Measurements from ENCODE around the gene PCNT.

Gene PCNT

GRCh38 chr21:46334351-46335140 lies 10.6 kb downstream of the PCNT start:
- H3K4me3 ChIP-seq (ENCODE audit: low read depth, low read length): no peak overlapping the region

DNA sequence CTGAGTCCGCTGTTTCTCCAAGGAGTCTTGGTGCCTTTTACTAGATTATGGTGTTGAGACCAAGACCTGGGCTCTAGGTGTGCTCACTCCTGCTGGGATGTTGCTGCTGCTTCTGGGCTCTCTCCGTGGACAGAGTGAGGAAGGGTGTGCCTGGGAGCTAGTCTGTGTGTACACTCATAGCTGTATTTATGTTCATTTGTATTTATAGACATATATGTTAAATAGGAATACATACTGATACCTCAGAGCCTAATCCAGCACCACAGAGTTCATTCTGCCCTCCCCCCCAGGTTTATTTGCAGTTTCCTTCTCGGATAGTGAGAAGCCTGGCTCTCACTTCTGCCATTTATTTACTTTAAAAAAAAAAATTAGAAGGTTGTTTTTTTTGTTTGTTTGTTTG lies 12.6 kb downstream of the PCNT start:
- H3K4me3 ChIP-seq (ENCODE audit: low read depth, low read length): no peak overlapping the region

DNA sequence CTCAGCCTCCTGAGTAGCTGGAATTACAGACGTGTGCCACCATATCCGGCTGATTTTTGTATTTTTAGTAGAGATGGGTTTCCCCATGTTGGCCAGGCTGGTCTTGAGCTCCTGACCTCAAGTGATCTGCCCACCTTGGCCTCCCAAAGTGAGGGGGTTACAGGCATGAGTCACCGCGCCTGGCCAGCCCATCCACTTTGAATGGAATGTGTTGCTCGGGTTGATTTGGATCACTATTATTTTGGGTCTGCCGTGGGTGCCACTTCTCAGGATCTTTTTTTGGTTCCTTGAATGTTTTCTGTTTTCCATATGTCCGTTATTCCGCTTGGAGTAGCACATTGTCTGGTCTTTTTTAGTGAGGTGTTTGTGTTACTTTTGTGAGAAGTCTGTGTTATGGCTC lies 17.0 kb downstream of the PCNT start:
- no peak overlapping the region for H3K4me3 ChIP-seq (ENCODE audit: low read depth, low read length)

DNA sequence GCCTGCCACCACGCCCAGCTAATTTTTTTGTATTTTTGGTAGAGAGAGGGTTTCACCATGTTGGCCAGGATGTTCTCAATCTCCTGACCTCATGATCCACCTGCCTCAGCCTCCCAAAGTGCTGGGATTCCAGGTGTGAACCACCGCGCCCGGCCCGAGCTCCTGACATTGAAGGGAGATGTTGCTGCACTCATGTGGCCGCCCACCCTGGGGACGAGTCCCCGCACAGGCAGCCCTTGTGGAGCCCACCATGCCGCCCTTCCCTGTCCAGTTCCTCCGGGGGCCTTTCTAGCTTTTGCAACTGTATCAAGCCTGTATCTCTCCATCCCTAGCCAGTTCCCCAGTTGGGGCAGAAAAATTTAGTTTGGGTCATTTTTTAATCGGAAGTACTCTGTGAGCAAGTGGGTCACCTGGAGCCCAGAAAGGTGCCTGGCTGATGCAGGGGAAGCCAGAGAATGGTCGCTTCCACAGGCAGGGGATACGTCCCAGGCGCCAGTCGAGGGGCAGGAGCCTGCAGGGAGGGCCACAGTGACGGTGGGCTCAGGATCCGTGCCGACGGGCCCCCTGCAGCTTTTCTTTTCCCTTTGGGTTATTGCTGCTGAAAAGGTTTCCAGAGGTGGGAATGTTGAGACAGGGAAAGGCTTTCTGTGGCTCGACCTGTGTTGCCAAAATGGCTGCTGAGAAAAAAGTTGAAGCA lies 20.4 kb downstream of the PCNT start:
- H3K4me3 ChIP-seq (ENCODE audit: low read depth, low read length): no peak overlapping the region

GRCh38 chr21:46345861-46346260 lies 21.9 kb downstream of the PCNT start:
- no peak overlapping the region for H3K4me3 ChIP-seq (ENCODE audit: low read depth, low read length)

- no peak overlapping the region for H3K4me3 ChIP-seq (ENCODE audit: low read depth, low read length)
These were observed 22.6 kb downstream of the PCNT start for GRCh38 chr21:46346296-46347202.

DNA sequence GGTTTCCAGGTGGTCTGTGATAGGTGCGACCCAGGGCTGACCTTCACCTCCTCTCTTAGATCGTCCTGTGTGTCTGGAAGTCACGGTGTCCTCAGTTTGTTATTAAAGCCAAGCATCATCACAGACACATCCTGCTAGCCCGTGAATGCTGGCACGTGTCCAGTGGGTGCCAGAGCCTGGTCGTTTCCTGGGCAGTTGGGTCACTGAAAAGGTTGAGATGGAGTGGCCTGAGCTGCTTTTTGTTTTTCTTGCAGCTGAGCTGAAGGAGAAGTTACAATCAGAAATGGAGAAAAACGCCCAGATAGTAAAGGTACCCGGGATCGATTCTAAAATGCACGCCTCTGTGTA lies 23.2 kb downstream of the PCNT start:
- no peak overlapping the region for H3K4me3 ChIP-seq (ENCODE audit: low read depth, low read length)

- no peak overlapping the region for H3K4me3 ChIP-seq (ENCODE audit: low read depth, low read length)
These were observed 23.9 kb downstream of the PCNT start for GRCh38 chr21:46347791-46348381.

- no peak overlapping the region for H3K4me3 ChIP-seq (ENCODE audit: low read depth, low read length)
These were observed 25.3 kb downstream of the PCNT start for GRCh38 chr21:46349134-46349760.

DNA sequence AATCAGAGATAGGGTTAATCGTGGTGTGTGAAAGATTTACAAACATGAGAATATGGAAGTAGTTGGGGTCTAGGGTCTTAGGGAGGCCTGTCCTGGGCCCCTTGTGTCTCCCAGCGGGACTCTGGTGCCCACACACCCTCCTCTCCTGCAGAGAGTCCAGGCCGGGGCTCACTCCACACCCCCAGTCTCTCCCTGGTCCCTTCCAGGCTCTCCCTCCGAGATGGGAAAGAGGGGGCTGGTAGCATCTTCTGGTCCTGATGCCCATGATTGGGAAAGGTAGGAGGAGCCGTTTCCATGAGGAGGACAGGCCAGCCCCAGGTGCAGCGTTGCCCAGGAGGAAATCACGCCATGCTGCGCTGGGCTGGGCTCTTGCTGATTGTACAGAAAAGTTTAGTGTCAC lies 26.6 kb downstream of the PCNT start:
- no peak overlapping the region for H3K4me3 ChIP-seq (ENCODE audit: low read depth, low read length)

GRCh38 chr21:46350981-46351380 lies 27.0 kb downstream of the PCNT start:
- H3K4me3 ChIP-seq (ENCODE audit: low read depth, low read length): no peak overlapping the region

DNA sequence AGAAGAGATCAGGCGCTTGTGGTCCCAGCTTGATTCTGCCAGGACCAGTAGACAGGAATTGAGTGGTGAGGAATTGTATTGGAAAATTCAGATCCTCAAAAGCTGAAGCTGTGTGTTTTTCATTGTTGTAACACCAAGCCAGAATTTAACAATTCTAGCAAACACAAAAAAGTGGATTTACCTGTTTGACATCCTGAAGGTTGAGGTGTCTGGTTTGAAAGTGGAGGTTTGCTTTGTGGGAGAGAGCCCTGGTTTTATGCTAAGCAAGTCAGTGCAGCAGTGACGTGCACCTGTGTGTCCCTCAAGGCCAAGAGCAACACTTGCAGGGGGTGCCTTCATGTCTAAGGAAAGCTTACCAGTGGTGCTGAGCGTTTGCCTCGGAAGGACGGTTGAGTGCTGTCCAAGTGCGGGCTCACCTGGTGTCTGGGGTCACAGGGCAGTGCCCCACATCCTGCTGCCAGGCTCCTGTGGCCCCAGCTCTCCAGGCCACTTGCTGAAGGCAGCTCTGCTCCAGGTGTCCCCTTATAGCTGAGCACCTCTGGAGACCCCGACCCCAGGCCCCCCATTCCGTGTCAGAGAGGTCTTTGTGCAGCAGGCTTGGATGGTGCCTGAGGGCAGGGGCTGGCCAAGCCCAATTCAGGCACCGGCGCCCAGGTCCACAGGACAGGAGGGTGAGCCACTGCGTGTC lies 27.7 kb downstream of the PCNT start:
- no peak overlapping the region for H3K4me3 ChIP-seq (ENCODE audit: low read depth, low read length)

DNA sequence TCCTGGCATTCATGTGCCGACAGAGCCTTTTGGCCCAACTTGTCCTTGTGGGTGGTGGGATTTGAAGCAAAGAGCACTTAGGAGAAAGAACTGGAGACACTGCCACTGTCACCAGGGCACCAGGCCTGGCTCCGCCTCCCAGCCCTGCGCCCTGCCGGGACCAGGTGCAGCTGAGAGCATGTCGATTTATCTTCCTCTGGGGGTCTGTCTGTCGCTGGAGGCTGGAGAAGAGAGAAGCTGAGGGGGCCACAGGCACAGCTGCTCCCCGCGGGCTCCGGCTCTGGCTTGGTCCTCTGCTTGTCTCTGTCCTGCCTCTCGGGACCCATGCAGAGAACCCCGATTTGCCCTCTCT lies 28.2 kb downstream of the PCNT start:
- H3K4me3 ChIP-seq (ENCODE audit: low read depth, low read length): no peak overlapping the region

- no peak overlapping the region for H3K4me3 ChIP-seq (ENCODE audit: low read depth, low read length)
These were observed 29.0 kb downstream of the PCNT start for GRCh38 chr21:46352913-46353312.

DNA sequence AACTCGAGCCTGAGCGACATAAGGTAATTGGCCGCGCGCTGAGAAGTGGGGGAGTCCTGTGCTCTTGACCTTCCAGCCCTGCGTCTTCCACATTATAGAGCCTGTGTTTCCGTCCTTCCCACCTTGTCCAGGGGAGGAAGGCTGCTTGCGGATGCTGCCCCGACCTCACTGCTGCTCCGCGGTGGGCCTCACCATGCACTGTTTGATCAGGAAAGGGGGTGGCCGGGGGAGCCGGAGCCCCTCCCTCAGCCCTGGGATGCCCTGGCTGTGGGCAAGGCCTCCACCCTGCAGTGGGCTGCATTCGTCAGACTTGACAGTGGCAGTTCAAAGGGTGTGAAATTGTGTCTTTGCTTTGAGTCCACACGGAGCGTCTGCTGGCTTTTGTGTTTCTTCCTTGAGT lies 30.1 kb downstream of the PCNT start:
- no peak overlapping the region for H3K4me3 ChIP-seq (ENCODE audit: low read depth, low read length)

DNA sequence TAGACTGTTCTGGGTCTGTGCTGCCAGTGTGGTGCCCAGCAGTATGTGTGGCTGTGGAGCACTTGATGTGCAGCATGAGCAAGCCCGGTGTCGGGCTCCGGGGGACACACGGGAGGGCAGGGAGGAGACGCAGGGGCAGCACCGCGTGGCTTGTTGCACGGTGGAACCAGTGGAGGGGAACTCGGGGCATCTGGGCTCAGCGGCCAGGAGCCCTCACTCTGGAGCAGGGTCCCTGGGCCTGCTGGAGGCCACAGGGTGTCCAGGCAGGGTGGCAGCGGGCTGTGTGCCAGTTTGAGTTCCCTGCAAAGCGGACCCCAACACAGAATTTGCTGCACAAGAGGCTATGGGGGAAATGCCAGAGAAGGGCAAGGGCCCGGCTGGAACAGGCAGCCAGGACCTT lies 30.6 kb downstream of the PCNT start:
- H3K4me3 ChIP-seq (ENCODE audit: low read depth, low read length): no peak overlapping the region

- no peak overlapping the region for H3K4me3 ChIP-seq (ENCODE audit: low read depth, low read length)
These were observed 31.4 kb downstream of the PCNT start for GRCh38 chr21:46355161-46356004.

GRCh38 chr21:46356005-46356338 lies 32.0 kb downstream of the PCNT start:
- no peak overlapping the region for H3K4me3 ChIP-seq (ENCODE audit: low read depth, low read length)

- no peak overlapping the region for H3K4me3 ChIP-seq (ENCODE audit: low read depth, low read length)
These were observed 32.8 kb downstream of the PCNT start for GRCh38 chr21:46356494-46357334.
